BE2C (cell line): ENCODE data around the gene TICRR.
A peak's percentile ranks its signal among the peaks of the same experiment; 100 is the strongest.

ENCODE experiments used
- DNase-seq: peaks from one replicate; pipeline ENCODE4 v3.0.0-alpha.2; 2020
- H3K27me3 ChIP-seq: fragments of 250-450 bp; sonication (Bioruptor Pico); 2 replicates; pipeline ENCODE4 v1.5.1; 2020; ENCODE audit warnings: mild to moderate bottlenecking
- H3K36me3 ChIP-seq: fragments of 250-450 bp; sonication (Bioruptor Pico); 2 replicates; pipeline ENCODE4 v1.5.1; 2020; ENCODE audit warnings: mild to moderate bottlenecking
- H3K4me1 ChIP-seq: fragments of 250-450 bp; sonication (Bioruptor Pico); 2 replicates; pipeline ENCODE4 v1.5.1; 2020
- H3K4me3 ChIP-seq: 2 replicates; pipeline ENCODE4 v1.5.1; 2011; ENCODE audit warnings: low read depth, low read length
- H3K9me3 ChIP-seq: fragments of 250-450 bp; sonication (Bioruptor Pico); 2 replicates; pipeline ENCODE4 v1.5.1; 2020
- CTCF ChIP-seq: IDR thresholded peaks from 2 replicates; pipeline ENCODE4 v1.5.1; 2012; ENCODE audit warnings: mild to moderate bottlenecking, low read depth, low read length

The TICRR gene

DNA sequence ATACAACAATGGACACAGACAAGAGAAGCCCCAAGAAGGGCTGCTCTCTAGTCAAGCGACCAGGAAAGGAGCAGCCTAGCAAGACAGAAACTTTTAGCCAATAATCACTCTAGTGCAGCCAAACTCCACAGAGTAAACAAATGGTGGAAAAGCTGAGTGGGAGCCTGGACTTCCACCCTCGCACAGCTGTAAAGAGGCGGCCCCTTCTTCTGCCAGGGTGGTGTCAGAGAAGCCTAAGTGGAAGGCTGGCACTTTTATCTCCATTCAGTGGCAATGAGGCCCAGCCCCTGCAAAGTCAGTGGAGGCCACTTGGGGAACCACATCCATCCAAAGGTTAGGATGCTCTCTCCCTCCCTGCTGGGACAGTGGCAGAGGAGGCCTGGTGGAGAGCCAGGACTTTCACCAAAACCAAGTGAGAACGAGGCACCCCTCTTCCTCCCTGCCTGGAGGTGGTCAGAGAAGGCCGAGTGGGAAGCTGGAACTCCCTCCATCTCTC is 15.5 kb upstream of the TICRR start:
- H3K4me1 ChIP-seq, result no peaks in the 10 kb centered on the region
- no peaks in the 10 kb centered on the region for H3K27me3 ChIP-seq
- no peaks in the 10 kb centered on the region for H3K9me3 ChIP-seq
- no peaks in the 10 kb centered on the region for H3K36me3 ChIP-seq
- no peak for TF ChIP-seq CTCF
- DNase-seq, result no peak
- no peak overlapping the region for H3K4me3 ChIP-seq

DNA sequence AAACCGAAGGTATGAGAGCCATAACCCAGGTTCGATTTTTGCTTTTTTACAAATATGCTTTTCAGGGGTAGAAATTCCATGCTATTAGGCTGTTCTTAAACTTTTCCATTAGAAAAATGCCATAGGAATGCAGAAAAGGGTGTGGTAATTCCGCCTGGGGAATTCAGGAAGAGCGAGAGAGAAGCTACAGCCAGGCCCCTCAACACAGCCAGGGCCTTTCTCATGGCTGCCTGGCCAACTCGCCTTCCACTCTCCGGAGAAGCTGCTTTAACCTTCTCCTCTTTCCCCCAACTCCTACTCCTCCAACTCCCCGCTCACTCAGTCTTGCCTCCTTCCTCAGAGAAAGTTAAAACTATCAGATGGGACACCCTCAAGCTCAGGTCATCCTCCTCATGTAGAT is 9.1 kb upstream of the TICRR start:
- DNase-seq, result no peak
- Histone ChIP-seq H3K36me3 (no peaks in the 10 kb centered on the region), H3K4me3 (no peak overlapping the region), H3K27me3 (no peaks in the 10 kb centered on the region), H3K4me1 (no peaks in the 10 kb centered on the region), H3K9me3 (no peaks in the 10 kb centered on the region)
- no peak for TF ChIP-seq CTCF

GRCh38 chr15:89566621-89567294 is 8.5 kb upstream of the TICRR start:
- Histone ChIP-seq H3K9me3 (no peaks in the 10 kb centered on the region), H3K4me3 (no peak overlapping the region), H3K27me3 (no peaks in the 10 kb centered on the region), H3K36me3 (no peaks in the 10 kb centered on the region), H3K4me1 (no peaks in the 10 kb centered on the region)
- TF ChIP-seq CTCF, result no peak
- no peak for DNase-seq

GRCh38 chr15:89569090-89569745 is 6.1 kb upstream of the TICRR start:
- Histone ChIP-seq H3K27me3 (no peaks in the 10 kb centered on the region), H3K4me3 (no peak overlapping the region), H3K36me3 (no peaks in the 10 kb centered on the region)

GRCh38 chr15:89575656-89576416 is 567 bp downstream of the TICRR start:
- peak; percentile 31 for DNase-seq
- Histone ChIP-seq H3K4me1 (no peaks in the 10 kb centered on the region), H3K36me3 (peaks cover 23% of the 10 kb centered on the region), H3K27me3 (no peaks in the 10 kb centered on the region), H3K4me3 (peak overlapping the region; percentile 92), H3K9me3 (no peaks in the 10 kb centered on the region)
- TF ChIP-seq CTCF, result no peak

More at GRCh38 chr15:89569090-89569745, 6.1 kb upstream of the TICRR start:
- no peaks in the 10 kb centered on the region for H3K9me3 ChIP-seq
- no peak for DNase-seq
- TF ChIP-seq CTCF, result no peak
- no peaks in the 10 kb centered on the region for H3K4me1 ChIP-seq
